GM21723 (cell line): ENCODE data around the gene ZNF343.

ENCODE experiments used
- ATAC-seq: cut with Tn5 transposase; IDR thresholded peaks from one replicate; pipeline ENCODE4 v1.9.1; 2021; ENCODE audit warnings: mild to moderate bottlenecking, moderate library complexity; ENCODE audit not compliant: unreplicated experiment

ZNF343 gene

GRCh38 chr20:2446845-2447244, 61.9 kb downstream of the ZNF343 start:
- ATAC-seq: no peak
